HCT116 (cell line): ENCODE measurements around the gene DMD. TPM values are rescaled to one million over a fixed set of nuclear protein-coding genes. Genes with fewer than 3 reads are reported as not detected.

Experiments
- ATAC-seq: fragments of 200-7000 bp; cut with Tn5 transposase; 2 replicates; pipeline ENCODE4 v1.9.1; 2020; ENCODE audit warnings: mild to moderate bottlenecking, moderate library complexity
- BruUV-seq: library from RNA; stranded (reverse); fragments of 400-500 nt; replicated peaks from 2 replicates; lab custom pipeline; 2021; lab: Mats Ljungman, UMichigan
- CTCF ChIA-PET: fragments of 300-600 bp; sonication (Branson Sonifier 250); formaldehyde crosslinking; loops from one replicate; lab custom pipeline; 2021; ENCODE audit warnings: antibody characterized with exemption; lab: Charles Lee
- POLR2A ChIA-PET: fragments of 300-600, 350-600 bp; sonication (Branson Sonifier 250); formaldehyde crosslinking; loops from one replicate; lab custom pipeline; 2021; ENCODE audit warnings: antibody characterized with exemption; lab: Charles Lee
- RAD21 ChIA-PET, 2 experiments: fragments of 300-600 bp; sonication (Branson Sonifier 250); formaldehyde crosslinking; loops; one replicate each; lab custom pipeline; 2023; ENCODE audit warnings: low total read pairs in 2 of 2; ENCODE audit not compliant: uncharacterized antibody in 2 of 2, unreplicated experiment in 2 of 2, low non-redundant PET in 1 of 2; lab: Charles Lee
- DNase-seq: peaks from one replicate; pipeline ENCODE4 v3.0.0-alpha.2; 2010; ENCODE audit warnings: low read depth, low spot score
- H2AFZ ChIP-seq: fragments of 200-600 bp; shearing (Covaris generic), sonication (generic); 2 replicates; pipeline ENCODE4 v1.6.1; 2017; ENCODE audit warnings: low read depth, mixed run types, mixed read lengths, antibody characterized with exemption, low read length; ENCODE audit not compliant: poor library complexity, severe bottlenecking
- H3K27ac ChIP-seq: 2 replicates; pipeline ENCODE4 v1.5.1; 2012; ENCODE audit warnings: low read depth, low read length
- H3K27me3 ChIP-seq: fragments of 200-600 bp; sonication (generic); 2 replicates; pipeline ENCODE4 v1.6.1; 2016; ENCODE audit warnings: mixed run types, low read length, mixed read lengths; ENCODE audit not compliant: insufficient read depth
- H3K36me3 ChIP-seq, 2 experiments: fragments of 200-500 bp in 1 of 2; fragments of 200-600 bp in 1 of 2; sonication (Bioruptor generic) in 1 of 2; sonication (generic) in 1 of 2; 2 replicates each; pipeline versions ENCODE4 v1.5.1 to v1.6.1; 2014 to 2016; ENCODE audit warnings: low read length in 2 of 2, inconsistent platforms in 1 of 2, mixed read lengths in 1 of 2, mixed run types in 1 of 2; ENCODE audit not compliant: insufficient read depth in 2 of 2, control insufficient read depth in 1 of 2
- H3K4me1 ChIP-seq, 2 experiments: fragments of 200-600 bp in 1 of 2; sonication (generic) in 1 of 2; 2 replicates each; pipeline versions ENCODE4 v1.5.1 to v1.6.1; 2012 to 2017; ENCODE audit warnings: low read length in 2 of 2, inconsistent platforms in 1 of 2, mild to moderate bottlenecking in 1 of 2, mixed read lengths in 1 of 2, mixed run types in 1 of 2, moderate library complexity in 1 of 2; ENCODE audit not compliant: insufficient read depth in 2 of 2, control insufficient read depth in 1 of 2
- H3K4me2 ChIP-seq: fragments of 200-600 bp; sonication (generic); 2 replicates; pipeline ENCODE4 v1.6.1; 2017; ENCODE audit warnings: mixed run types, low read length, mixed read lengths
- H3K4me3 ChIP-seq, 2 experiments: fragments of 200-600 bp in 1 of 2; sonication (generic) in 1 of 2; replicated peaks in 1 of 2; 2 replicates each; pipeline ENCODE4 v1.5.1; 2011 to 2016; ENCODE audit warnings: low read length in 2 of 2, control low read depth in 1 of 2, low read depth in 1 of 2, mild to moderate bottlenecking in 1 of 2, mixed read lengths in 1 of 2, mixed run types in 1 of 2
- H3K79me2 ChIP-seq: fragments of 200-600 bp; sonication (generic); 2 replicates; pipeline ENCODE4 v1.6.1; 2017; ENCODE audit warnings: mild to moderate bottlenecking, mixed run types, low read length, moderate library complexity, mixed read lengths; ENCODE audit not compliant: insufficient read depth
- H3K9ac ChIP-seq: fragments of 200-600 bp; sonication (generic); 2 replicates; pipeline ENCODE4 v1.6.1; 2016; ENCODE audit warnings: low read length, mixed read lengths
- H3K9me2 ChIP-seq: fragments of 200-600 bp; sonication (generic), shearing (Covaris generic); 2 replicates; pipeline ENCODE4 v1.6.1; 2017; ENCODE audit warnings: mixed run types, mild to moderate bottlenecking, moderate library complexity; ENCODE audit not compliant: insufficient read depth
- H3K9me3 ChIP-seq, 2 experiments: fragments of 200-500 bp in 1 of 2; fragments of 200-600 bp in 1 of 2; sonication (Bioruptor generic) in 1 of 2; sonication (generic) in 1 of 2; 2 replicates each; pipeline ENCODE4 v1.6.1; 2014 to 2017; ENCODE audit warnings: low read length in 2 of 2, mixed read lengths in 2 of 2, inconsistent platforms in 1 of 2, low read depth in 1 of 2, mild to moderate bottlenecking in 1 of 2, mixed run types in 1 of 2, moderate library complexity in 1 of 2; ENCODE audit not compliant: control insufficient read depth in 1 of 2, insufficient read depth in 1 of 2
- H4K20me1 ChIP-seq: fragments of 200-600 bp; sonication (generic), shearing (Covaris generic); 2 replicates; pipeline ENCODE4 v1.6.1; 2017; ENCODE audit warnings: mixed run types, mild to moderate bottlenecking, moderate library complexity; ENCODE audit not compliant: insufficient read depth
- CBX3 ChIP-seq: IDR thresholded peaks from 2 replicates; pipeline ENCODE4 v1.6.1; 2012; ENCODE audit warnings: low read depth
- JUND ChIP-seq: IDR thresholded peaks from 2 replicates; pipeline ENCODE4 v1.6.1; 2012
- SP1 ChIP-seq: IDR thresholded peaks from 2 replicates; pipeline ENCODE4 v1.6.1; 2012; ENCODE audit warnings: low read depth
- TCF7L2 ChIP-seq: IDR thresholded peaks from 2 replicates; pipeline ENCODE4 v1.7.0; 2011; ENCODE audit warnings: borderline replicate concordance, inconsistent platforms; ENCODE audit not compliant: insufficient read depth, insufficient read length; ENCODE audit errors: extremely low read depth
- YY1 ChIP-seq: IDR thresholded peaks from 2 replicates; pipeline ENCODE4 v1.6.1; 2011; ENCODE audit warnings: low read length, low read depth, moderate library complexity, mild to moderate bottlenecking; ENCODE audit not compliant: insufficient replicate concordance; ENCODE audit errors: extremely low read depth
- intact Hi-C: fragments of 100-400 bp; cut with micrococcal nuclease; formaldehyde crosslinking; loops from 2 replicates; pipeline ENCODE4 v1.10.0; 2022
- total RNA-seq: library from RNA; stranded (reverse); gene quantifications from one replicate; pipeline ENCODE4 v1.2.1, GENCODE V29; 2021; ENCODE audit not compliant: unreplicated experiment
- TF ChIP-seq, protein P1 (sequence below), 3 experiments: fragments of 200-600 bp in 1 of 3; sonication (generic) in 1 of 3; IDR thresholded peaks in 2 of 3; conservative IDR thresholded peaks in 1 of 3; 2 replicates each; pipeline ENCODE4 v1.5.1; 2012 to 2017; ENCODE audit warnings: low read depth in 2 of 3, low read length in 2 of 3, antibody characterized with exemption in 1 of 3, borderline replicate concordance in 1 of 3, control low read depth in 1 of 3, mild to moderate bottlenecking in 1 of 3, mixed read lengths in 1 of 3, mixed run types in 1 of 3, moderate library complexity in 1 of 3; ENCODE audit not compliant: insufficient read depth in 1 of 3
- TF ChIP-seq, protein P2 (sequence below): IDR thresholded peaks from 2 replicates; pipeline ENCODE4 v1.6.1; 2012; ENCODE audit warnings: low read depth
- TF ChIP-seq, protein P3 (sequence below): IDR thresholded peaks from 2 replicates; pipeline ENCODE4 v1.6.1; 2012

The DMD gene
- total RNA-seq, 1 experiment from 2014 or later: 0.05 TPM

DNA sequence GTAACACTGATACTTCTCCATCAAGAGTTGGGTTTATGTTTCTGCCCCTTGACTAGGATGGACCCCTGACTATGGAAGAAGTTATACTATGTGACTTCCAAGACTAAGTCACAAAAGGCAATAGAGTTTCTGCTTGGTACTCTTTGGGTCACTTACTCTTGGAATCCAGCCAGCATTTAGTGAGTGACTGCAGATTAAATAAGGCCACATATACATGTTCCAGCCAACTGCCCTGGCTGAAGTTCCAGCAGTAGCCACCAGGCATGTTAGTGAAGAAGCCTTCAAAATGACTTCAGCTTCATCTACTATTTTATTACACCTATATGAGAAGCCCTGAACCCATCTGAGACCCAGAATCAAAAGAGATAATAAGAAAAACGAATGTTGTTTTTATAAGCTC lies 524.0 kb downstream of the DMD start:
- ATAC-seq: no peak
- Histone ChIP-seq H3K36me3 (no peaks in the 10 kb centered on the region), H3K9ac (no peak overlapping the region), H3K9me2 (no peaks in the 10 kb centered on the region), H3K27ac (no peak overlapping the region), H4K20me1 (no peaks in the 10 kb centered on the region), H3K4me1 (no peaks in the 10 kb centered on the region), H3K79me2 (no peaks in the 10 kb centered on the region), H3K4me2 (no peak overlapping the region), H3K9me3 (no peaks in the 10 kb centered on the region), H2AFZ (no peak overlapping the region), H3K27me3 (no peaks in the 10 kb centered on the region), H3K4me3 (no peak overlapping the region)
- DNase-seq: no peak
- RAD21 ChIA-PET: no interaction called here
- no TSS peak for BruUV-seq
- POLR2A ChIA-PET: no interaction called here
- TF ChIP-seq, protein P1, sequence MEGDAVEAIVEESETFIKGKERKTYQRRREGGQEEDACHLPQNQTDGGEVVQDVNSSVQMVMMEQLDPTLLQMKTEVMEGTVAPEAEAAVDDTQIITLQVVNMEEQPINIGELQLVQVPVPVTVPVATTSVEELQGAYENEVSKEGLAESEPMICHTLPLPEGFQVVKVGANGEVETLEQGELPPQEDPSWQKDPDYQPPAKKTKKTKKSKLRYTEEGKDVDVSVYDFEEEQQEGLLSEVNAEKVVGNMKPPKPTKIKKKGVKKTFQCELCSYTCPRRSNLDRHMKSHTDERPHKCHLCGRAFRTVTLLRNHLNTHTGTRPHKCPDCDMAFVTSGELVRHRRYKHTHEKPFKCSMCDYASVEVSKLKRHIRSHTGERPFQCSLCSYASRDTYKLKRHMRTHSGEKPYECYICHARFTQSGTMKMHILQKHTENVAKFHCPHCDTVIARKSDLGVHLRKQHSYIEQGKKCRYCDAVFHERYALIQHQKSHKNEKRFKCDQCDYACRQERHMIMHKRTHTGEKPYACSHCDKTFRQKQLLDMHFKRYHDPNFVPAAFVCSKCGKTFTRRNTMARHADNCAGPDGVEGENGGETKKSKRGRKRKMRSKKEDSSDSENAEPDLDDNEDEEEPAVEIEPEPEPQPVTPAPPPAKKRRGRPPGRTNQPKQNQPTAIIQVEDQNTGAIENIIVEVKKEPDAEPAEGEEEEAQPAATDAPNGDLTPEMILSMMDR (IDR thresholded peaks at IDR 0.05 in 2 of 3, conservative IDR thresholded peaks at IDR 0.05 in 1 of 3; ENCODE audit: borderline replicate concordance in 1 of 3, insufficient read depth in 1 of 3, low read depth in 2 of 3, low read length in 2 of 3): no peak
- TF ChIP-seq CBX3: no peak
- TF ChIP-seq JUND: no peak
- TF ChIP-seq TCF7L2: no peak
- TF ChIP-seq, protein P2, sequence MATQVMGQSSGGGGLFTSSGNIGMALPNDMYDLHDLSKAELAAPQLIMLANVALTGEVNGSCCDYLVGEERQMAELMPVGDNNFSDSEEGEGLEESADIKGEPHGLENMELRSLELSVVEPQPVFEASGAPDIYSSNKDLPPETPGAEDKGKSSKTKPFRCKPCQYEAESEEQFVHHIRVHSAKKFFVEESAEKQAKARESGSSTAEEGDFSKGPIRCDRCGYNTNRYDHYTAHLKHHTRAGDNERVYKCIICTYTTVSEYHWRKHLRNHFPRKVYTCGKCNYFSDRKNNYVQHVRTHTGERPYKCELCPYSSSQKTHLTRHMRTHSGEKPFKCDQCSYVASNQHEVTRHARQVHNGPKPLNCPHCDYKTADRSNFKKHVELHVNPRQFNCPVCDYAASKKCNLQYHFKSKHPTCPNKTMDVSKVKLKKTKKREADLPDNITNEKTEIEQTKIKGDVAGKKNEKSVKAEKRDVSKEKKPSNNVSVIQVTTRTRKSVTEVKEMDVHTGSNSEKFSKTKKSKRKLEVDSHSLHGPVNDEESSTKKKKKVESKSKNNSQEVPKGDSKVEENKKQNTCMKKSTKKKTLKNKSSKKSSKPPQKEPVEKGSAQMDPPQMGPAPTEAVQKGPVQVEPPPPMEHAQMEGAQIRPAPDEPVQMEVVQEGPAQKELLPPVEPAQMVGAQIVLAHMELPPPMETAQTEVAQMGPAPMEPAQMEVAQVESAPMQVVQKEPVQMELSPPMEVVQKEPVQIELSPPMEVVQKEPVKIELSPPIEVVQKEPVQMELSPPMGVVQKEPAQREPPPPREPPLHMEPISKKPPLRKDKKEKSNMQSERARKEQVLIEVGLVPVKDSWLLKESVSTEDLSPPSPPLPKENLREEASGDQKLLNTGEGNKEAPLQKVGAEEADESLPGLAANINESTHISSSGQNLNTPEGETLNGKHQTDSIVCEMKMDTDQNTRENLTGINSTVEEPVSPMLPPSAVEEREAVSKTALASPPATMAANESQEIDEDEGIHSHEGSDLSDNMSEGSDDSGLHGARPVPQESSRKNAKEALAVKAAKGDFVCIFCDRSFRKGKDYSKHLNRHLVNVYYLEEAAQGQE: no peak
- TF ChIP-seq SP1: no peak
- TF ChIP-seq, protein P3, sequence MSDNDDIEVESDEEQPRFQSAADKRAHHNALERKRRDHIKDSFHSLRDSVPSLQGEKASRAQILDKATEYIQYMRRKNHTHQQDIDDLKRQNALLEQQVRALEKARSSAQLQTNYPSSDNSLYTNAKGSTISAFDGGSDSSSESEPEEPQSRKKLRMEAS: no peak
- TF ChIP-seq YY1: no peak
- intact Hi-C loops: no loop called here
- CTCF ChIA-PET: no interaction called here
